ENCODE results near the gene NET1.

The NET1 gene

DNA sequence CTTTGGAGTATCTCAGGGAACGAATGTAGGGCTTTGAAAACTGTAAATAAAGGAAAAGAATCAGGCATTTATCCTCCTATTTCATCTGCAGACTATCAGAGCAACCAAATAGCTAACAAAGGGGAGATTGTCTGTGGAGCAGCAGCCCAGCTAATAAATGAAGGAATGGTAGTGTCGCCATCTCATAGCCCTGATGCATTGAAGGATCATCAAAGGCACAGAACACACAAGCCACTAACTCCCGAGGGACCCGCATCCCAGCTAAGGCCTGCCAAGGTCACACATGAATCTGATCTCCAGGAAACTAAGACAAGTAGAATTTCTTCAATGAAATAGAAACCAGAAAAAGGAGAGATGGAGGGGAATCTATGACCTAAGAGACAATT lies 48.8 kb downstream of the NET1 start:
- no peak for DNase-seq (ENCODE audit: low spot score)
- in situ Hi-C loops (cut with MboI; ENCODE audit: low sequenced_read_pairs, unreplicated experiment), result no loop called here
- TF ChIP-seq, protein P1, sequence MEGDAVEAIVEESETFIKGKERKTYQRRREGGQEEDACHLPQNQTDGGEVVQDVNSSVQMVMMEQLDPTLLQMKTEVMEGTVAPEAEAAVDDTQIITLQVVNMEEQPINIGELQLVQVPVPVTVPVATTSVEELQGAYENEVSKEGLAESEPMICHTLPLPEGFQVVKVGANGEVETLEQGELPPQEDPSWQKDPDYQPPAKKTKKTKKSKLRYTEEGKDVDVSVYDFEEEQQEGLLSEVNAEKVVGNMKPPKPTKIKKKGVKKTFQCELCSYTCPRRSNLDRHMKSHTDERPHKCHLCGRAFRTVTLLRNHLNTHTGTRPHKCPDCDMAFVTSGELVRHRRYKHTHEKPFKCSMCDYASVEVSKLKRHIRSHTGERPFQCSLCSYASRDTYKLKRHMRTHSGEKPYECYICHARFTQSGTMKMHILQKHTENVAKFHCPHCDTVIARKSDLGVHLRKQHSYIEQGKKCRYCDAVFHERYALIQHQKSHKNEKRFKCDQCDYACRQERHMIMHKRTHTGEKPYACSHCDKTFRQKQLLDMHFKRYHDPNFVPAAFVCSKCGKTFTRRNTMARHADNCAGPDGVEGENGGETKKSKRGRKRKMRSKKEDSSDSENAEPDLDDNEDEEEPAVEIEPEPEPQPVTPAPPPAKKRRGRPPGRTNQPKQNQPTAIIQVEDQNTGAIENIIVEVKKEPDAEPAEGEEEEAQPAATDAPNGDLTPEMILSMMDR (IDR thresholded peaks at IDR 0.05; ENCODE audit: borderline replicate concordance, control extremely low read depth, extremely low read depth, insufficient read depth, missing control alignments), result no peak

DNA sequence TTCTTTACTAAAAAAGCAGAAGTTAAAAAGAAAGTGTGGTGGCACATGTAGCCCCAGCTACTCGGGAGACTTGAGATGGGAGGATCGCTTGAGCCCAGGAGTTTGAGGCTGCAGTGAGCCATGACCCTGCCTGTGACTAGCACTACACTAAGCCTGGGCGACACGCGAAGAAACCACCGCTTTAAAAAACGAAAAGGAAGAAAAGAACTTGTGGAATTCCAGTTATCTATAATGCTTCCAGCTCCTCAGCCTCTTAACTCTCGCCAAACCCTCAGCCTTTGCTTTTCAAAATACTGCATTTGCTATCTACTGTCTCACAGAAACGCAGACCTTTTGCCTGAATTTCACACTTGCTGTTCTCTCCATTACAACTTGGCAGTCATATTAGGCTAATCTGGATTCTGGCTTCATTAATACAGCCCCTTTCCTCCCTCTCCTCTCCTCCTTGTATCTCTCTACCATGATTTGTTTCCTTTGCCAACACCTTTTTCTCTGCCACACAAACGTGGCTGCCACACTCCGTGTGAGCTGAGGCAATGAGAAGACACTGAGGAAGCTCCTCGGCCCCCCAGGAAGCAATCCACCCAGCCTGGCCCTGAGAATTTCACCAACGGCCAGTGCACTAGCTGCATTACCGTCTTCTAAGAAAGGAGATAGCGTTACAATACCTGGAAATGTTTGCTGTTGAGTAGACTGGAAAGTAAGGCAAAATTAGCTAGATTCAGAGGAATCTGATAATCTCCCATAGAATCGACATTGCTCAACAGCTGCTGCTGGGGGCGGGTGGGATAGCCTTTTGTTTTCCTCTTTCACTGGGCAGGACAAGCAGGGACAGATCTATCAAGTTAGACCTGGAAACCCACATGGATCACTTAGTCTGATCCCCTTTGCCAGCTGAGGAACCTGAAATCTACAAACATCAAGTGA lies 49.8 kb downstream of the NET1 start:
- in situ Hi-C loops (cut with MboI; ENCODE audit: low sequenced_read_pairs, unreplicated experiment), result no loop called here
- DNase-seq (ENCODE audit: low spot score), result no peak
- TF ChIP-seq, protein P1 (IDR thresholded peaks at IDR 0.05; ENCODE audit: borderline replicate concordance, control extremely low read depth, extremely low read depth, insufficient read depth, missing control alignments), result no peak

DNA sequence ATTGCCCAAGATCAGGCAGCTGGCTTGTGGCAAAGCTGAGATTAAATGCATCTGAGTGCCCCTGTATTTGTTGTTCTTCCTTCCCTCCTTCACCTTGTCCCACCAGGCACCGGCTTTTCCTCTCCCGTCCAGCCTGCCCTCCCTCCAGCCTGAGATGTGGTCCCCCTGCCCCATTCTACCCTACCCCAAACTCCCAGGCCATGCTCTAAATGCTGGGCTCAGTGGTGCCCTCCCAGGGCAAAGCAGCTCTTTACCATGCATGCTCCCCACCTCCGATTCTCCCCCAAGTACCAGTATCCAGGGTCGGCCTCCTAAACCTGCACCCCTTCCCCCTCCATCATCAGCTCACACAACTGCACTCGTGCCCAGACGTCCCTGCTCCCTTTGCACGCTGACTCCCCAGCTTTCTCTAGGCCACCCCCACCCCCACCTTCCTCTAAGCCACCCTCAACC lies 50.5 kb downstream of the NET1 start:
- no peak for DNase-seq (ENCODE audit: low spot score)
- in situ Hi-C loops (cut with MboI; ENCODE audit: low sequenced_read_pairs, unreplicated experiment), result no loop called here
- TF ChIP-seq, protein P1 (IDR thresholded peaks at IDR 0.05; ENCODE audit: borderline replicate concordance, control extremely low read depth, extremely low read depth, insufficient read depth, missing control alignments), result no peak

DNA sequence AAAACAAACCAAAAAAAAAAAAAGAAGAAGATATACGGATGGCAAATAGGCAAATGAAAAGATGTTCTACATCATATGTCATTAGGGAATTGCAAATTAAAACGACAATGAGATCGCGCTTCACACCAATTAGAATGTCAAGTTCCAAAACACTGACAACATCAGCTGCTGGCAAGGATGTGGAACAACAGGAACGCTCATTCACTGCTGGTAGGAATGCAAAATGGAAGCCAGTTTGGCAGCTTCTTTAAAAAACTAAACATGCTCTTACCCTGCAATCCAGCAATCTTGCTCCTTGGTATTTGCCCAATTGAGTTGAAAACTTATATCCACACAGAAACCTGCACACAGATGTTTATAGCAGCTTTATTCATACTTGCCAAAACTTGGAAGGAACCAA lies 52.2 kb downstream of the NET1 start:
- in situ Hi-C loops (cut with MboI; ENCODE audit: low sequenced_read_pairs, unreplicated experiment), result no loop called here
- TF ChIP-seq, protein P1 (IDR thresholded peaks at IDR 0.05; ENCODE audit: borderline replicate concordance, control extremely low read depth, extremely low read depth, insufficient read depth, missing control alignments), result no peak
- no peak for DNase-seq (ENCODE audit: low spot score)

DNA sequence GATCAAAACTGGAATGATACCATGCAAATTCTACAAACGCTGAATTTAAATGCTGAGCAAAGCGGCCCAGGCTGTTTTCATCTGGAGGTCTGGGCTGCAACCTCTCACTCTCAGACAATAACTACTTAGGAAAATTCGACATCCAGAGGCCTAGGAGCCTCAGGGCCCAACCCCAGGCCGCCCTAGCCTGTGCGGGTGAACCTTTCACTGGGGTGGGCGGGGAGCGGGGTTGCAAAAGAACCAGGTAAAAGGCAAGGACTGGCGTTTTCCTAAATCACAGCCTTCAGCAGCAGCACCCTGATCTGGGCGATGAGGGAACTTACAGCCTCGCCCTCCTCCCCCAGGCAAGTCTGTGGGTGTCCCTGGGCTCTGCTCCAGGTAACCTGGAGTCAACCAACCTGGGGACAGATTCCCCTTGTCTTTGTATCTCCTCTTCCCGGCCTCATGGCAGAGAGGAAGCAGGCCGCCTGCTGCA lies 53.7 kb downstream of the NET1 start:
- in situ Hi-C loops (cut with MboI; ENCODE audit: low sequenced_read_pairs, unreplicated experiment), result no loop called here
- DNase-seq (ENCODE audit: low spot score), result no peak
- TF ChIP-seq, protein P1 (IDR thresholded peaks at IDR 0.05; ENCODE audit: borderline replicate concordance, control extremely low read depth, extremely low read depth, insufficient read depth, missing control alignments), result no peak

DNA sequence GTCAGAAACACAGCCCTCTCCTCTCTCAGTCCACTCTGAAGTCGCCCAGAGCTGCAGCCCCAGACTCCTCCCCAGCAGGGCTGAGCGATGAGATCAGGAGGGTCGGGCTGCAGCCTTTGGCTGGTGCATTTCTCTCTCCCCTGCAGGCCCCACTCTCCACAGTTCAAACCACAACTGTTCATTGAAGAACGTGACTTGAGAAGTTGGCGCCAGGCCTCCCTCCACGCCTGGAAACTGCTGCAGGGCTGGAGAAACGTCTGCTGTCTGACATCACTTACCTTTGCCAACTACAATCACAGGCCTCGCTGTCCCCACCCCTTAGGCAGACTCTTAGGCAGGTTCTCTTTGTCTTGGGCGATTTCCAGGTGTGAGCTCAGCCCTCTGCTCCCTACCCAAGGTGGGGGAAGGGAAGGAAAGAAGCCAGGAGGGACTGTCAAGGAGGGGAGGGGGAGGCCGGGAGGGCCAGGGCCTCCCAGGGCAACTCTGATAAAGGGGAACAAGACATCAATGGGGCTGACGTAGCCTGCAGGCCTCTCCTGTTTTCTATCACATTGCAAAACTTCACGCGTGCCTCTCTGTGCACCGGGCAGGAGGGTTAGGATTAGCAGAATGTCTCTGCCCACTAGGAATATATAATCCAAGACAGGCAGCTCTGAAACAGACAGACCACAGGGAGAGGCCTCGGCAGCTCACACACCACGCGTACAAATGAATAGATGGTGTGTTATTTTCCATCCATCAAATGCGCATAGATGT lies 54.3 kb downstream of the NET1 start:
- no peak for DNase-seq (ENCODE audit: low spot score)

More for the DNA sequence above, 54.3 kb downstream of the NET1 start:
- TF ChIP-seq, protein P1 (IDR thresholded peaks at IDR 0.05; ENCODE audit: borderline replicate concordance, control extremely low read depth, extremely low read depth, insufficient read depth, missing control alignments), result no peak
- in situ Hi-C loops (cut with MboI; ENCODE audit: low sequenced_read_pairs, unreplicated experiment), result no loop called here
